Measurements from ENCODE around the gene SYNDIG1L.
A peak's percentile ranks its signal among the peaks of the same experiment; 100 is the strongest.
"Not testable (repeated sequence)": the region's sequence is repeated elsewhere in the genome, so short reads cannot be mapped to it uniquely, and the experiment has no call there.

Gene SYNDIG1L

DNA sequence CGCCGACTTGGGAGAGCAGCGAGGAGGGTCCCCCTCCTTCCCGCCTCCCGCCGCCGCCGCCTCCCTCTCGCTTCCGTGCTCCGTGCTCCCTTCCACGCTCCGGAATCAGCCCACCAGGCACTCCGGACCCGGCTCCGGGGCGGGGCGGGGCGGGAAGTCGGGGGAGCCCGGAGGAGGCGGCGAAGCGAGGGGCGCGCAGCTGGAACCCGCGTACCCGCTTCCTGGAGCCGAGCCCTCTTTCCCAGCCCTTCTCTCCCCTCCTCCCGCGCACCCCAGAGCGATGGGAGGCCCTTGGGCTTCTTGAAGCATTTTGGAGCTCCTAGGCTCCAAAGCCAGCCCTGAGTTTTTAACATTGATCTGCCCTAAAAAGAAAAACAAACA is at the start of gene SYNDIG1L:
Gene SYNDIG1L (minus strand): TSS at position 9 of the 381 bp plus-strand sequence. CDS start 16,466 bp downstream, outside the sequence.
- no peak for DNase-seq (ENCODE audit: low spot score)

DNA sequence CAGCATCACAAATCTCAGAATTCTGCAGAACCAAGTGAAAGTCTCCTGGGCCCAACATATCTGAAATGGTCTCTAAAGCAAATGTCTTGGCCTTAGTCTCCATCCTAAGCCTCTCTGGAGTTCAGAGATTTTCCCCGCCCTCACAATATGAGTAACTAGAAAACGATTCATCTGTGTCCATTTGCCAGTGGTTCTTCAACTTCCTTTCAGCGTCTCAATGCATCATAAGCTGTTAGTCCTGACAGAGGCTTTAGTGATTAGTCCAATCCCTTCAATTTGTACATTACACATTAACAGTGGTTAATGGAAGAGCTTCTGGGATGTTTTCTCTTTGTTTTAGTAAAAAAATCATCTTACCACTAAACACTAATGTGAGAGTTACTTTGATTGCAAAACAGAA is 49.7 kb upstream of the SYNDIG1L start:
- DNase-seq (ENCODE audit: low spot score), result peak; percentile 78

DNA sequence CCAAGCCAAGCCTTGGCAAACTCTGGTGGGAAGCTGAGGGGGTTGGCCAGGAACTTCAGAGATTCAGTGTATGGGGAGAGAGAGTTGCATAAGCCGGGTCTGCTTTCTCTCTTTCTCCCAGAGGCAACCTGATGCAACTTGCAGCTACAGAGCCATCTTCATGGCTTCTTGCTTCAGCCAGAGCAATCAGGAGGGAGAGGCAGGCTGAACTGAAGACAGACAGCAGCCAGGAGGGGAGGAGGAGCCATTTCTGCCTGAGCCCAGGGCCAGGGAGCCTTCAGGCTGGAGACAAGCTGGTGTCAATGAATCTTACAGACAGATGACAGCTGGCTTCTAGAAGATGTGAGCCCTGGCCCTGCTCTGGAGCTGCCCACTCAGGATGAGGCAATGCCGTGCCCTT is 48.4 kb upstream of the SYNDIG1L start:
- no peak for DNase-seq (ENCODE audit: low spot score)

DNA sequence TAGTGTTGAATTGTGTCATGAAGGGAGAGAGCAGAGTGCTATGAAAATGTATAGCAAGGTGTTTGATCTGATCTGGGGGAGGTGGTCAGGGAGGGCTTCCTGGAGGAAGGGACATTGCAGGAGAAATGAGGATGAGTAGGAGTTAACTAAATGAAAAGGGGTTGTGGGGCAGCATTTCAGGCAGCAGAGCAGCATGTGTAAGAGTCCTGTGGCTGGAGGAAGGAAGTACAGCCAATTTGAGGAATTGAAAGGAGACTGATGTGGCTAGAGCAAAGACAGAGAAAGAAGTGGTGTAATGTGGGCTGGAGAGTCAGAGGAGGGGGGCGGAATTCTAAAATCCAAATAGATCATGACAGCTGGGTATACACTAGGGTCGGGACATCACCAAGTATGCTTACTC is 46.6 kb upstream of the SYNDIG1L start:
- no peak for DNase-seq (ENCODE audit: low spot score)

DNA sequence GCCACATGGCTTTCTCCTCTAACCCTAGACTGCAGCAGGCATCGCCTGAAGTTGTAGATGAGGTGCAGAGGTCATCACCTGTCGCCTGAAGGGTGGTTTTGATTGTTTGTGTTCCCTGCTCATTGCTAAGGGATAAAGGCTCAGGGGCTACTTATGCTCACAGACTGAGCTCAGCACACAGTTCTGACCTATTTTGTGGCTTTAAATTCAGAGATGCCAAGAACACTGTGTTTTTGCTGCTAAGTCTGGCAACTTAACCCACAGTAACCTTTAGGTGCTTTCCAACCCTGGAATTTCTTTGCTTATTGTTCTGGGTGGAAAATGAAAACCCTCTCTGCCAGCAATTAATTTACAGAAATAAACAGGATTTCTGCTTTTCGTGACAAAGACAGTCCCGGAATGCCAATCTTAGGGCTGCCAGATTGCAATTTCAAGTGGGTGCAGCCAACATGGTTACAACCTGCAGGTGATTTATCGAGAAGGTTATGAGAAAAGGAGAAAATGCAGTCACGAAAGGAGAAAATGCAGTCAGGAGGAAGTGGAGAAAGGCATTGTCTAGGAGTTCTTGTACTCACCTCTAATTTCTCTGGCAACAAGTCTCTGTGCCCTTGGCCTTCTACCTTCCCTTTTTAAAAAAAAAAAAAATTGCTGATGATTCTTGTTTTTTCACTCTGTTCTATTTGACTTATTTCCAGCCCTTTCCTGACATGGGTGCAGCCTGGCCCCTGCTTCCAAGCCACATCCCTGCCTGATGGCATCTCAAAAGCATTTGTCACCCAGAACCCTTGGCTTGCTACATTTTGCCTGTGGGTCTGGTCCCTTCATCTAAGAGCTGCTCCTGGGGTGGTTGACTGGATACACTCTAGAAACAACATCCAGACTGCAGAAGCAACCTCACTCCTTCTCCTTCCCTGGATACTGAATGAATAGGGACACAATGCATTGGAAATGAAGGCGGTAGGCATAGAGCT is 43.8 kb upstream of the SYNDIG1L start:
- no peak for DNase-seq (ENCODE audit: low spot score)

DNA sequence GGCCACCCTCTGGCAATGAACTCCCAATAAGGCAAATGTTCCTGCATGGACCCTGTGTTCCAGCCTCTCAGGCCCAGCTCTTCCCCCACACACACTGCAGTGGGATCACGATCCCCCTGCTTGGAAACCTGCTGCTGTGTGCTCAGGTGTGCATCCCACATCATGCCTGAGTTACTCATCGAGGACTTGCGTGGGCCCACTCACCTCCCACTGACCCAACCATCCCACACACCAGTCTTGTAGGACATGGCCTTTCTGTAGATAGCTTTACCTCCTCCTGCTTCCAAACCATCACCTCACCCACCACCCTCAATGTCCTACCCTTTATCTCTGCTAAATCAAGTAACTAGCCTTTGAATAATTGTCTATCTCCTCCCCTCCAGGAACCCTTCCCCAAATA is 42.5 kb upstream of the SYNDIG1L start:
- DNase-seq (ENCODE audit: low spot score), result no peak

DNA sequence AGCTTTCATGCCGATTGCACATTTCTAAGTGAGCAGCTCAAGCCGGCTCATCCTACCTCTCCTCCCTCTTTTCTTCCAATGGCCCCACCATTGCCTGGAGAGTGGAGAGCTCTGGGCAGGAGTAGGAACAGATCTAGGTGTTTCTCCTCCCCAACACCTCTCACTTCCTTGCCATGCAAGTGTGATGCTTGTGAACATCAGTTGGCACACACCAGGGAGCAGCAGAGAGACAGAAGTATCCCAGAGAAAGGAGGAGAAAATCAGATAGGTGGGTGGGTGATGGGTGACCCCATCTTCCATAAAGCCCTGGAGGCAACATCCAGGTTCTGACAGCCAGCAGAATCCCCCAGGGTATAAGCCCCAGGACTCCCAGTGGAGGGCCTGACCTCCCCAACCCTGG is 39.3 kb upstream of the SYNDIG1L start:
- DNase-seq (ENCODE audit: low spot score), result no peak

DNA sequence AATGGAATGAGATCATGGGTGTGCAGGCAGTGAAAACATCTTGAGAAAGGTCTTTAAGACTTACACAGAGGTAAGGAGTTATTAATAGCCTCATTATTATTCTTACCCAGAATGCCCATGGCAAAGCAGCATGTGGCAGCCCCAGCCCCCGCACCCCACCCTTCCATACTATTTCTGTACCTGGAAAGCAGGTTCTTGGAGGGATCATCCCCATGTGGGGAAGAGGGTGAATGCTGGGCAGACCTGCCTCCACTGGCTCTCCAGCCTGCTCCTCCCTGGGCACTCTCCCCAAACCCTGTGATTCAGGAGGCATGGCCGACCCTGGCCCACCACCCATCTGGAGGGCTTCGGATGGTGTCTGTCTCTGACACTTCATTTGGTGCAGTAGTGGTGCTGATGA is 38.8 kb upstream of the SYNDIG1L start:
- DNase-seq (ENCODE audit: low spot score), result no peak

DNA sequence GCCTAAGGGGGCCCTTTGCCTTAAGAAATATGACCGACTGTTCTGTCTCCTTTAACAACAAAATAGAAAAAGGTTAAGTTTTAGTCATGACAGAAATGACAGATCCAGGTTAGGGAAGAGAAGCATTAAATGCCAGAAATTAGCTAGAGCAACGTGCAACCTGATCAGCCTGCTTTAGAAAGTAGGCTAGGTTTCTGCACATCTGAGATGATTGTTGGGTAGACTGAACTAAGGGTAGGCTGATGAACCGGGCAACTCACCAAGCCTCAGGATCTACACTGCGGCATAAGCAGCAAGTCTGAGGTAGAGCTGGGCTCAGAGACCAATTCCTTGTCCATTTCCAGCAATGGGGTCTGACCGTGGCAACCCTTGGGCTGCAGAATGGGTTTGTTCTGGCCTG is 37.7 kb upstream of the SYNDIG1L start:
- DNase-seq (ENCODE audit: low spot score), result no peak

DNA sequence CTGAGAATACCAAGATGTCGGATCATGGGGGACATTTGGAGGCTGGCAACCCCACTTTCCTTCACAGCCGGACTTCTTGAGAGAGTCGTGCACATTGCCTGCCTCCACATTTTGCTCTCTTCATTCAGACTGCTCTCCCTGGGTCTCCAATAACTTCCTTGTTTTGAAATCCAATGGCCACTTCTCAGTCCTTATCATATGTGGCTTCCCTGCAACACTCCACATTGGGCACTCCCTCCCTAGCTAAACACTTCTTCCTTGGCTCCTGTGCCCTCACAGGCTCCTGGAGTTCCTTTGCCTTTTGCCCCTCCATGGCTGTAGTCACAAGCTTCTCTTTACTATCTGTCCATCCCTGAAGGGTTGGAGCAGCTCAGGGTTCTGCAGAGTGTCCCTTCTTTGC is 37.0 kb upstream of the SYNDIG1L start:
- DNase-seq (ENCODE audit: low spot score), result no peak

DNA sequence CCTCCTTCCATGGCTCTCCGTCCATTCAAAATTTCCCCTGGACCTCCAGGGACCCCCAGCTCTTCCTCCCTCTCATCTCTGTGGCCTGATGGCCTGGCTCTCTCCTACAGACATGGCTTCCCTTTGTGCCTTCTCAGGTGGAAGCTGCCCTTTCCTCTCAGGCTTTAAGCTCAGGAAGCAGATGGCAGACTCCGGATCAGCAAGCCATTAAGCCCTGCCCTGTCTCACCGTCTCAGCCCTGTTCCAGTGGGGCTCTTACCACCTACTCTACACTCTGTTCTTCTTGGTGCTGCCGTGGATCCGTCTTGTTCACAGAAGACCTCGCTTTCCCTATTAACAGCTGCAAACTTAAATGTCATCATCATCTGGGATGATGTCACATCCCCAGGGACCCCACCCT is 34.0 kb upstream of the SYNDIG1L start:
- no peak for DNase-seq (ENCODE audit: low spot score)

DNA sequence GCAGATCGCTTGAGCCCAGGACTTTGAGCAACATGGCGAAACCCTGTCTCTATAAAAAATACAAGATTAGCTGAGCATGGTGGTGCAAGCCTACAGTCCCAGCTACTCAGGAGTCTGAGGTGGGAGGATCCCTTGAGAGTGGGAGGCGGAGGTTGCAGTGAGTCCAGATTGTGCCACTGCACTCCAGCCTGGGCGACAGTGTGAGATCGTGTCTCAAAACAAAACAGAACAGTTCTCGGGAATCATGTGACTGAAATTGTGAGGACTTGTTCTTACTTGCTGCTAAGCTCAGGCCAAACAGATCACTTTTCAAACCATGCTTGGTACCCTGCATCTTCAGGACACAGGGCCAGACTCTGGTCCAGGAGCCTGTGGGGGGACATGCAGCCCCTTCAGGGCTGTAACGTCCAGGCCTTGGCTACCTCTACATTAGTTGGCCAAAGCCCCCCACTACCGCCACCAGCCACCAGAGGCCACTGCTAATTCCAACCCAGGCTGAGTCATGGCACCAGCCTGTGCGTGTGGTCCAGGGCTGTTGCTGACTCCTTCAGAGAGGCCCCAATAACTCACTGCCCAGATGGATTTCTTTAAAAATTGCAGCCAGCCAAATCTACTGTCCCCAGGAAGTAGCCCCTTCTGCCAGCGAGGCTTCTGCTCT is 33.4 kb upstream of the SYNDIG1L start:
- peak; percentile 50 for DNase-seq (ENCODE audit: low spot score)

DNA sequence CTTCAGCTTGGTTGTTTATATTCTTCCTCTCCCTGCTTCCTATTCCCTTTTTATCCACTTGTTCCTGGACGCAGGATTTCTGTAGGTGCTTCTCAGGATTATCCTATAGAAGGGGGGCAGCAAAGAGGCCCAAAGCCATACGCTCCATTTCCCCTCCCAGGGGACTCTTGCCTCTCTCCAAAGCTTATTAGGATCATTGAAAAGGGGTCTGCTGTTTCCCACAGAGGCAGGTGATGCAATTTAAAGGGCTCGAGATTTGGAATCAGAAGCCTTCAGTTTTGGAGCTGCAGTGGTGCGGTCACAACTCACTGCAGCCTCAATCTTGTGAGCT is 31.5 kb upstream of the SYNDIG1L start:
- DNase-seq (ENCODE audit: low spot score), result no peak

DNA sequence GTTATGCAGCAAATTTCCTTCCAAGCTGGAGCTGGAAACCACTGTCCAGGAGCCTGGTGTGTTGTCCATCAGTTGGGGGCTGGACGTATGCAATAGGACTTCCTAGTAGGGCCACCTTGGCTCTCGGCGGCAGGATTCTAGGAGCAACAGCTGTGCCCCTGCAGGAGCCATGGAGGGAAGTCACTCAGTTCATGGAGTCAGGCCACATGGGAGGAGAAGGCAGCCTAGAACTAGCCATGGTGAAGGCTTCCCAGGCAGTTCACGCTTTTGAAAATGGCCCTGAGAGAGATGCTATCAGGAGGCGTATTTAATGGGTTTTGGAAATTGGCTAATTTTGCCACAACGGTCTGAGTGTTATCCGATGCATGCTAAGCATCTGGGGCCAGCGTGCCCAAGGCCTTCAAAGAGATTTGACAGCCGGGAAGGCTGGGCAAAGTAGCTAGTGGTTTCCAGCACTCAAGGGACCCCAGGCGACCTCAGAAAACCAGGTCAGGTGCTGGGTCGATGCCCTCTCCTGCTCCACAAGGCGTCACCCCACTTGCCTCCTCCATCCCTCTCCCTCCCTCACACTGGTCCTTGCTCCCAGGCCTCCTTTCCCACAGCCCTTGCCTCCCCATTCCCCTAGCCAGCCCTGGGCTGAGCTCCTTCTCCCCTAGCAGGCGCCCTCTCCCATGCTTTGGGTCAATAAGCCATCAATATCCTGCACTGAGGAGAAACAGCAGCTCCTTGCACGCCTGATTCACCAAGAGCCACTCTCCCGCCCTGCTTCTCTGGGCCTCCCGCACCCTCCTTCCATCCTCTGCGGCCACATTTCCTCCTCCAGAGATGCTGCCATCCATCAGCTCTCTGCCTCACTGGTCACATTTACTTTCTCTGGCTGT is 30.9 kb upstream of the SYNDIG1L start:
- no peak for DNase-seq (ENCODE audit: low spot score)

DNA sequence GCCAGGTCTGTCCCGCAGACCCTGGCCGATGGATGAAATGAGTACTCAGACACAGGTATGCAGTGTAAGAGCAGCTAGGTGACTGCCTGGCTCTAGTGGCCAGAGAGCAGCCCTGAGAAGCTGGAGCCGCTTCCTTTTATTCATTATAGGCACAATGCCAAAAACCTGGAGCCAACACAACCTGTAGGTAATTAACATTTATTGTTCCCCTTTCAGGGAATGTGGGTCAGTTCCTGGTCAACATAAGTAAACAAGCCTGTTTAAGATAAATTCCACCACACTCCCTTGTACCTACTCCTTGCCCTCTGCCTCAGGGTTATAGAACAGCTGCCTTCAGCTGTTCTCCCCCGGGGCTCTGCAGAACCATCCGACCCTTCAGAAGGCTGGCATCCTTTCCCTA is 28.4 kb upstream of the SYNDIG1L start:
- DNase-seq (ENCODE audit: low spot score), result not testable (repeated sequence)

DNA sequence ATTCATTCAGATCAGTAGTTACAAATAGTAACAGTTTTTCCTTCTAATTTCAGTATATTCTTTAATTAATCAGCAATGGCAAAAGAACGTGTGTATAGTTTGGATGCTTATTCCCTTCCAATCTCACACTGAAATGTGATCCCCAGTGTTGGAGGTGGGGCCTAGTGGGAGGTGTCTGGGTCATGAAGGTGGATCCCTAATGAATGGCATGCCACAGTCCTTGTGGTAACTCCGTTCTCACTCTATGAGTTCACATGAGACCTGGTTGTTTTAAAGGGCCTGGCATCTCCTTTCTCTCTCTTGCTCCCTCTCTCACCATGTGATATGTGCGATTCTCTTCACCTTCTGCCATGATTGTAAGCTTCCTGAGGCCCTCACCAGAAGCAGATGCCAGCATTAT is 18.9 kb upstream of the SYNDIG1L start:
- no peak for DNase-seq (ENCODE audit: low spot score)

DNA sequence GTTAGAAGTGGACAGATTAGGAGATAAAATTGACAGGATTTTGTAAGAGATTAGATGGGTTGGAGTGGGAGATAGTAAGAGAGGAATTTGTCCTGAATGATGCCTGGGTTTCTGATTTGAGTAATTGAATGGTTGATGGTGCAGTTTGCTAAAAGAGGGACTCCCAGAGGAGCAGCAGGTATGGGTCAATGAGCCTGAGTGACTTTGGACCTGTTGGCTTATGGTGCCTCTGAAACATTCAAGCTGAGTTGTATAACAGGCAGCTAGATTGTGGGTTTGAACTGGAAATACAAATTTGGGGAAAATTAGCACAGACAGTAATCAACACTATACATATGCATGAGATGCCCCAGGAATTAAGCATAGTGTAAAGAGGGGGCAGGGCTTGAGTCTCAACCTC is 16.7 kb upstream of the SYNDIG1L start:
- no peak for DNase-seq (ENCODE audit: low spot score)

DNA sequence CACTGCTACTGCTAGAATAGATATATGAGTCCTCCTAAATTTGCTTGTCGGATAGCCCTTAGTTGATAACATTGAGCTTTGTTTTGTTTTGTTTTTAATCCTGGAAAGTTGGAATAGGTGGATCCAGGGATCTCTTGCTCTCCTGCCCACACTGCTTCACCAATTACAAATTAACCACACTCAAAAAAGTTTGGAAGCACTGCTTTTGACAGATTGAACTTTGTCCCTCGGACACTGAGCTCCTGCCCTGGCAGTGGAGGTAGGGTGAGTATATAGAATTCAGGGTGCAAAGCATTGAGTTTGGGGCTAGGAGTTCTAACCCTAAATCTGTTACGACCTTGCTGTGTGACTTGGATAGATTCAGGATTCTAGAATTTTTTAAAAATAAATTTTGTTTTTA is 15.1 kb upstream of the SYNDIG1L start:
- DNase-seq (ENCODE audit: low spot score), result no peak

DNA sequence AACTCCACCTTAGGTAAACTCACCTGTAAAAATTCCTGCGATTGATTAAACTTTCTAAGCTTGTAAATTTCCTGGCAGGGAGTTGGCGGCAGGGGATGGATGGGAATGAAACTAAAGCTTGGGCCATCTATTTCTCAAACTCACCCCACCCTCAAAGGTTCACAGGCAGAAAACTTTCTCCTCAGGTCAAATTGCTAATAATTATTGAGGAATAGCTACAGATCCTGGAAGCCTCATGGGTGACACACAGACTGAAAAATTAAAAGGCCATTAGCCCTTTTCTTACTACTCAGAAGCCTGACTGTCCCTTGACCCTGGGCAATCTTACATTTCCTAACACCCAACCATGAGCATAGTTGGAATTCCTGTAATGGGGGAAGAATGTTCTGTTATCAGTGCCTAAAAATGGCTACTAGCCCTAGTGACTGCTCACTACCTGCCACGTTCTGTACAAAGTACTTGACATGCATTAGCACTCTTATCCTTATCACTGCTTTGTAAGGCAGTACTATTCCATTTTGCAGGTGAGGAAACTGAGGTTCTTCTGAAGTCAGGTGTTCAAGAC is 12.4 kb upstream of the SYNDIG1L start:
- no peak for DNase-seq (ENCODE audit: low spot score)

DNA sequence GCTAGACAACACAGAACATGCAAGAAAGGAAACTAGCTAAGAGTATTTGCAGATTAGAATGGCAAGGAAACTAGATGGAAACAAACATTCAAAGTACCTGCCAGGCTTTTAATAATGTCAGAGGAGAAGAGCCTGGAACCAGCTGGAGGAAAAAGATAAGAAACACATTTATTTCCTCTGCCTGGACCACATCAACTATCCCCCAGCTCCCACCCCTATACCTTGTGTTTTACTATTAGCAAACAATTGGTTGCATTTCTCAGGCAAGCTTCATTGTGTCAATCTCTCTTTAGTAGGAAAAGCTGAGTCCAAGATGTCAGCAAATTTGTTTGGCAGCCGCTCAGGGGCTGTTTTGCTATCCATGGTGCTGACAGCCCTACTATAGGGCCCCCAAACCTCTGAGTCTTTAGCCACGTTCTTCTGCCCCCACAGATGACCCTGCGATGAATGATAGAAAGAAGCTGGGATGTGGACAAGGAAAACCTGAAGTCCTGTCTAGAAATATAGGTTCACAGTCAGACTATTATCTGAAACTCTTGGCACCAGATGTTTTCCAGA is 11.6 kb upstream of the SYNDIG1L start:
- DNase-seq (ENCODE audit: low spot score), result no peak

DNA sequence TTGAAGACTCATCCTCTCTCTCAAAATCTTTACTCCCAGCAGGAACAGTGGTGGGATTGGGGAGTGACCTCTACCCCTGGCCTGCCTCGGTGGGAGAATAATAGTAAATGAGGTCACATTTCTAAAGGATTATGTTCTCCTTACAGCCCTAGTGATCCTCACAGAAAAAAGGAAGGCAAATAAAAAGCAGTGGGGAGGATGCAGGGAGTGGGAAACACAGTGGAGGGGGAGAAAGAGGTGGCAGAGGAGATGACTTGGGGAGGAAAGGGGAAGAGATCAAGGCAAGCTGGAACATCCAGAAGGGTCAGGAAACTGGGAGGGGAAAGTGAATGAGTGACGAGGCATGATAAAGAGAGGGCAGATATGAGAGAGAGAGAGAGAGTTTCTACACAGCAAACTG is 8.3 kb upstream of the SYNDIG1L start:
- no peak for DNase-seq (ENCODE audit: low spot score)

DNA sequence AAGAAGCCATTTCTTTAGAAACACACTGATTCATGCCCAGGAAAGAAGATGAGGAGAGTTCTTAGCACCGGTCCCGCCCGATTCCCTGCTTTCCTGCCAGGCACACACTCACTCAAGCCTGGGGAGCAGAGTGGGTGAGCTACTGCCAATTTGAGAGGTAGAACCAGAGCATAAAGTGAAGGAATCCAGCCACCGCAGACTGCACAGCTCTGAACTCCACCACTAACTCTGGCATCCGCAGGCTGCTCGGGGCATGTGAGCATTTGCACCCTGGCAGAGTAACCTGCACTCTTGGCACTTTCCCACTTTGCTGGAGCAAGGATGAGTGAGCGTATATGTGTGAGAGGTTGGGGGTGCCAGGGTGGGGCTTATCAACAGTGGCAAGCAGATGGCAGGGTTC is 4.0 kb upstream of the SYNDIG1L start:
- DNase-seq (ENCODE audit: low spot score), result no peak
